HG03342 (cell line): ENCODE results near the gene GPR108.
"Not testable (repeated sequence)": the region's sequence is repeated elsewhere in the genome, so short reads cannot be mapped to it uniquely, and the experiment has no call there.

Experiments
- ATAC-seq: cut with Tn5 transposase; IDR thresholded peaks from one replicate; pipeline ENCODE4 v1.9.1; 2021; ENCODE audit warnings: mild to moderate bottlenecking, moderate library complexity; ENCODE audit not compliant: unreplicated experiment

GPR108 gene

GRCh38 chr19:6721138-6721474, 16.3 kb downstream of the GPR108 start:
- no peak for ATAC-seq

DNA sequence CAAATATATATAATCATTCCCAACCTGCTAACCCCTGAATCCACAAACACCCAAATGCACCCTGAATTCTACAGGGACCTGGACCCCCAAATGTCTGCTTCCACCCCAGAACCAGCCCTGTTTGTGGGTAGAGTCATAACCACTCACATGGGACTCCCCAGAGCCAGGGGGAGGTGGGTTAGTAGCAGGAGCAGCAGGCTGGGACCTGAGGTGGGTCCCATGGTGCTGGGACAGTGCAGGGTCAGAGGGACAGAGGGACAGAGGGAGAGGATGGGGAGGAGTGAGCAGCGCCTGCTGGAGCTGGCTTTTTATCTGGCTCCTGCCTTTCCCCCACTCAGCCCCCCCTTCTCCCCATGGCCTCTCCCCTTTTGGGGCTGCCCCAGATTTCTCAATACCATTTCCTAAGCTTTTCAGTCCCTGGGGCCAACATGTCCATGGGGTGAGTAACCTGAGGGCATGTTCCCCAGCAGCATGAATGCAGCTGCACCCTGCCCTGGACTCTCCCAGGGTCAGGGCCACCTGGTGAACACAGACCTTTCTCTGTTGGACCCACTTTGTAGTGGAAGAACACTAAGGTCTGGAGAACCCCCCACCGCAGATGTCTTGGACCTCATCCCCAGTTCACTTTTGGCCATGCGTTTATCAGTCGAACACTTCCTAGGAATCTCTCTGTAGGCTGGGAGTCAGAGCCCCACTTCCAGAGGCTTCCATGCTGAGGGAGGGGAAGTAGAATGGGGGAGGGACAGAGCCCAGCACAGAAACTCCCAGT, 16.8 kb downstream of the GPR108 start, which contains the start of gene C3:
C3 (minus strand) TSS at position 282 of the 769 bp plus-strand sequence; CDS start at position 221, 61 bp downstream.
- ATAC-seq: no peak

DNA sequence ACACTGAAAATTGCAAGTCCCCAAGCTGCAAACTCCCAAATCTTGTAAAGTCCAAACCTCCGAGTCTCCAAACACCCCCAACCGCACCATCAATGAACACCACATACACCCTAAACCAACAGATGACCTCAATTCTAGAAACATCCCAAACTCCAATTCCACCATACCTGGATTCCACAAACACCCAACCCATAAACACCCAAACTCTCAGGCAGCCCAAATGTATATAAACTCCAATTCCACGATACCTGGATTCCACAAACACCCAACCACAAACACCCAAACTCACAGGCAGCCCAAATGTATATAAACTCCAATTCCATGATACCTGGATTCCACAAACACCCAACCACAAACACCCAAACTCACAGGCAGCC, 17.4 kb downstream of the GPR108 start:
- ATAC-seq: no peak

- ATAC-seq: no peak
Observed at GRCh38 chr19:6719540-6719861, 17.9 kb downstream of the GPR108 start.

DNA sequence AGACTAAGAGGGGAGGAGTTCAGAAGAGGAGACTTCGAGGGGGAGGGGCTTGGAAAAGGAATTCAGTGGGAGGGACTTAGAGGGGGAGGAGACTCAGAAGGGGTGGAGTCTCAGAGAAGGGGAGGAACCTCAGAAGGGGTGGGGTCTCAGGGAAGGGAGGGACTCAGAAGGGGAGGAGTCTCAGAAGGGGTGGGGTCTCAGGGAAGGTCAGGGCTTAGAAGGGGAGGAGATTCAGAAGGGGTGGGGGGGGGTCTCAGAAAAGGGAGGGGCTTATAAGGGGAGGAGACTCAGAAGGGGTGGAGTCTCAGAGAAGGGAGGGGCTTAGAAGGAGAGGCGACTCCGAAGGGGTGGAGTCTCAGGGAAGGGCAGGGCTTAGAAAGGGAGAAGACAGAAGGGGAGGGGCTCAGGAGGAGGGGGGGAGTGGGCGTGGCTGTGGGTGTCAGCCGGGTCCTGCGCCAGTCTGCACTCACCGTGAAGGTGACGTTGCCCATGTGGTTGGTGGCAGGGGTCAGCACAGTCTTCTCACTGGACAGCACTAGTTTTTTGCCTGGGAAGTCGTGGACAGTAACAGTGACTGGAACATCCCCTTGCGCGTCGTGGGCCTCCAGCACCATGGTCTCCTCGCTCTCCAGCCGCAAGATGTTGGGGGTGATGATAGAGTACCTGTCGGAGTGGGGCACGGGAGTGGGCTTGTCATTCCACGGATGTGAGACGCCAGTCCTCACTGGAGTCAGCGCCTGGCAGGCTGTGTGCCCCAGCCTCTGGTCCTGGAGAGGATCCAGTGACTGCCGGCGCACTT, 18.4 kb downstream of the GPR108 start:
- no peak for ATAC-seq

- ATAC-seq: no peak
Observed at GRCh38 chr19:6718111-6718740, 19.2 kb downstream of the GPR108 start.

GRCh38 chr19:6717441-6717971, 19.9 kb downstream of the GPR108 start:
- no peak for ATAC-seq

- no peak for ATAC-seq
Observed at GRCh38 chr19:6717036-6717435, 20.3 kb downstream of the GPR108 start.

DNA sequence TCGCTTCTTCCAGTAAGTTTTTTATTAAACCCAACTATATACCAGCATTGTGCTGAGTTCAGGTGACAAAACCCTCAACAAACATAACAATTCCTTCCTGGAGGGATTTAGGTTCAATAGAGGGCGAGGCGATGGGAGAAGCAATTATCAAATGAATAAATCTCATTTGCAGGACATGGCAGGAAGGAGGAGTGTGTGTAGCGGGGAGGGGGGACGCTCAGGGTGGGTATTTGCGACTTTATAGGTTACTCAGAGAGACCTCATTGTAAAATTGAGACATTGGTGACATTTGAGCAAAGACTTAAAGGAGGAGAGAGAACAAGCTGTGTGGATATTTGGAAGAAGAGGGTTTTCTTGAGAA, 20.8 kb downstream of the GPR108 start:
- ATAC-seq: no peak

GRCh38 chr19:6714749-6715555, 22.4 kb downstream of the GPR108 start:
- ATAC-seq: no peak

DNA sequence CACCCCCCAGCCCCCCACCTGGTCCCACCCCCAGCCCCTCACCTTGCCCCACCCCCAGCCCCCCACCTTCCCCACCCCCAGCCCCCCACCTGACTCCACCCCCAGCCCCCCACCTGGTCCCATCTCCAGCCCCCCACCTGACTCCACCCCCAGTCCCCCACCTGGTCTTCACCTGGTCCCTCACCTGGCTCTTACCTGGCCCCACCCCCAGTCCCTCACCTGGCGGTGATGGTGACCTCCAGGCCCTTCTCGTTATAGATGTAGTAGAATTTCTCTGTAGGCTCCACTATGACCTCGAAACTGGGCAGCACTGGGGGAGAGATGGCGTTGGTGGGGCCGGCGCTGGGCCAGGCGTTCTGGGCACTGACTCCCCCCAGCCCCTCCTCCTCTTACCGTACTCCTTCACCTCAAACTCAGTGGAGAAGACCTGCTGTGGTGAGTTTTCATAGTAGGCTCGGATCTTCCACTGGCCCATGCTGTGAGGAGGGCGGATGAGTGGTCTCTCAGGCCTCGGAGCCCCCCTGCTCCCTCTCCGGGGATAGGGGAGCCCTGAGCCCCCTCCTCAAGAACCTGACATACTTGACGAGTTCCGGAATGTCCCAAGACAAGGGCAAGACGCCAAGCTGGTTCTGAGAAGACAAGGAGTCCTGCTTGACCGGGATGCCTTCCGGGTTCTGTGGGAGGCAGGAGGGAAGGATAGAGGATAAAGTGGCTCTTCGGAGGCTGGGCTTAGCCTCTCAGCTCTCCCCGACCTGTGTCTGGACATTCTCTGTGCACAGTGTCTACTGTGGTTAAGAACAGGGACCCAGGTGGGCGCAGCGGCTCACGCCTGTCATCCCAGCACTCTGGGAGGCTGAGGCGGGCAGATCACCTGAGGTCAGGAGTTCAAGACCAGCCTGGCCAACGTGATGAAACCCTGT, 23.3 kb downstream of the GPR108 start:
- no peak for ATAC-seq

- ATAC-seq: no peak
Observed at GRCh38 chr19:6712692-6713670, 24.4 kb downstream of the GPR108 start.

- ATAC-seq: no peak
Observed at GRCh38 chr19:6712231-6712630, 25.1 kb downstream of the GPR108 start.

GRCh38 chr19:6711605-6712004, 25.8 kb downstream of the GPR108 start:
- ATAC-seq: no peak

GRCh38 chr19:6711078-6711361, 26.4 kb downstream of the GPR108 start:
- ATAC-seq: no peak

DNA sequence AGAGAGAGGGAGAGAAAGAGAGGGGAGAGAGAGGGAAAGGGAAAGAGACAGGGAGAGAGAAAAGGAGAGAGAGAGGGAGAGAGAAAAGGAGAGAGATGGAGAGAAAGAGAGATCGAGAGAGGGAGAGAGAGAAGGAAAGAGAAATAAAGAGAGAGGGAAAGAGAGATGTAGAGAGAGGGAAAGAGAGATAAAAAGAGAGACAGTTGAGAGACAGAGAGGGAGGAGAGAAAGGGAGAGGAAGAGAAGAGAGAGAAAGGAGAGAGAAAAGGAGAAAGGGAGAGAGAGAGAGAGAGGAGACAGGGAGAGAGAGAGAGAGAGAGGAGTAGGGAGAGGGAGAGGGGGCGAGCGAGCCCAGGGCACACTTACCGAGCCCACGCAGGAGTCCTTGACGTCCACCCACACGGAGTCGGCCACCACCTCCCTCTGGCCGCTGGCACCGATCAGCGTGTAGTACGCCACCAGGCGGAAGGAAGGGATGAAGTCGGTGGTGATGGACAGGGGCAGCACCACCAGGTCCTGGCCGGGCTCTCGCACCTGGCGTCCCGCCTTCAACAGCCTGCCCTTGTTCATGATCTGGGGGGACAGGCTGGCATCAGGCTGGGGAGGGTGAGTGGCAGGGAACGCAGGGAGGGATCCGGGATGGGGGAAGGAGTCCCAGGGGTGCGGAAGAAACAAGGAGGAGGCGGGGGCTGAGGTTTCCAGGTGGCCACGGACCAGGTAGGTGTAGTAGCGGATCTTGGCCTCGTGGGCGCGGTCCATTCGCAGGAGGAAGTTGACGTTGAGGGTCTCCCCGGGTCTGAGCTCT, 26.9 kb downstream of the GPR108 start:
- no peak for ATAC-seq

- ATAC-seq: no peak
Observed at GRCh38 chr19:6709549-6709948, 27.8 kb downstream of the GPR108 start.

GRCh38 chr19:6708913-6709312, 28.5 kb downstream of the GPR108 start:
- not testable (repeated sequence) for ATAC-seq
